Keratinocyte (primary cell): ENCODE measurements around the gene GNB3.

Source experiments
- CTCF ChIP-seq, 3 experiments: IDR thresholded peaks in 1 of 3; conservative IDR thresholded peaks in 1 of 3; optimal IDR thresholded peaks in 1 of 3; 2 replicates in 2 of 3; 3 replicates in 1 of 3; pipeline versions ENCODE3 to v1.5.1; 2011; ENCODE audit warnings: low read length in 3 of 3, mild to moderate bottlenecking in 3 of 3, moderate library complexity in 2 of 3, control low read depth in 1 of 3, inconsistent platforms in 1 of 3; ENCODE audit not compliant: insufficient read depth in 2 of 3; ENCODE audit errors: extremely low read depth in 1 of 3
- EZH2 ChIP-seq: IDR thresholded peaks from one replicate; pipeline ENCODE4 v1.6.1; 2012; ENCODE audit warnings: inconsistent platforms, mild to moderate bottlenecking, low read length, moderate library complexity

GRCh38 chr12:6846316-6846869 lies 5.7 kb downstream of the GNB3 start:
- TF ChIP-seq CTCF (optimal IDR thresholded peaks at IDR 0.05 in 1 of 3, IDR thresholded peaks at IDR 0.05 in 1 of 3, conservative IDR thresholded peaks at IDR 0.05 in 1 of 3; ENCODE audit: extremely low read depth in 1 of 3, insufficient read depth in 2 of 3, low read length in 3 of 3) (no peak), EZH2 (no peak)
